ENCODE data around the gene KIF25. TPM values are rescaled to one million over a fixed set of nuclear protein-coding genes. Genes with fewer than 3 reads are reported as not detected.
"Not testable (repeated sequence)": the region's sequence is repeated elsewhere in the genome, so short reads cannot be mapped to it uniquely, and the experiment has no call there.

Gene KIF25
- total and polyA plus RNA-seq, 8 donors: 0.23 to 0.35 (median 0.26) TPM; not detected in 4

DNA sequence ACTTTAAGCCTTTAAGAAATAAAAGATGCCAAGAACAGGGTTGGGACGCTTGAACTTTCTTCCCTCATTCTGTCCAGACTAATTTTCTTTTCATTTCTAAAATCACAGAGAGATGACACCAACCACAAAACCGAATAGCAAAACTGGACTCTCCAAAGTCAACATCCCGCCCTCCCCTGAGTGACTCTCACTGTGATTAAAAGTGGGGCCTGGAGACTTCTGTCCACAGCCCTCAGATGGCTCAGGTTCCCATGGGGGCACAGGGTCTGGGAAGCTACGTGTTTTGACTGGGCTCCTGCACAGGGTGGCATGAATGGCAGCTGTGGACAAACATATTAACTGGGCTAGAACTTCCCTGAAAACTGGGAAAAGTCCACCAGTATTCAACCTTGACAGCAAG, 75.3 kb downstream of the KIF25 start:
- 65 to 69% methylated on average over 4 of the region's 4 CpGs for WGBS, 2 donors
- intact Hi-C loops (cut with DNase I): loop anchor here in 1 of 3 donors (5.0 kb wide), 1 partner anchor 55 kb away; no protein-coding TSS in a partner anchor
- no peak for ATAC-seq

DNA sequence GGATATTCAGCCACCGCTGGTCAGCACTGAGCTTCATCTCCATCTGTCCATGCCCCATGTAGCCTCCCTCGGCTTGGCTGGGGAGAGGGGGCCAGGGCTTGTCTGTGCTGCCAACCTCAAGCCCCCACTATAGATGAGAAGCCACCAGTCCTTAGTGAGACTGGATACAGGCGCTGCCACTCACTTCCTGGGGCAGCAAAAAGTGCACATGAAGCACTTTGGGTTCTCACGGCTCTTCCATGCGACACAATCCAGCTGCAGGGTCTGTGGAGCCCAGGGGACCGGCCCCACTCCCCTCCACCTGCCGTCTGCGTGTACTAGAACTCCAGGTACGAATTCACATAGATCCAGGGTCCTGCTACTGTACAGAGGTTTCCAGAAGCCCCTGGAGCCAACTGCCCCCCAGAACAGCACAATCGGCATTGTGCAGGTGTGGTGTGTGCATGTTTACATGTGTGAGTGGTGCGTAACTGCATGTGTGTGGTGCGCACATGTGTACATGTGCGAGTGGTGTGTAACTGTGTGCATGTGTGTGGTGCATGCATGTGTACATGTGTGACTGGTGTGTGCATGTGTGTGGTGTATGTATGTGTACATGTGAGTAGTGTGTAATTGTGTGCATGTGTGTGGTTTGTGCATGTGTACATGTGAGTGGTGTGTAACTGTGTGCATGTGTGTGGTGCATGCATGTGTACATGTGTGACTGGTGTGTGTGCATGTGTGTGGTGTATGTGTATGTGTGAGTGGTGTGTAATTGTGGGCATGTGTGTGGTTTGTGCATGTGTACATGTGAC, 76.7 kb downstream of the KIF25 start:
- ATAC-seq: no peak
- WGBS, 2 donors: 64 to 70% methylated on average over 13 of the region's 13 CpGs

More for the DNA sequence above, 75.3 kb downstream of the KIF25 start:
- no peaks in the 10 kb centered on the region for H3K36me3 ChIP-seq
- no peak overlapping the region for H3K4me3 ChIP-seq
- H3K27ac ChIP-seq: no peak overlapping the region
- no peaks in the 10 kb centered on the region for H3K9me3 ChIP-seq
- TF ChIP-seq, protein P1, sequence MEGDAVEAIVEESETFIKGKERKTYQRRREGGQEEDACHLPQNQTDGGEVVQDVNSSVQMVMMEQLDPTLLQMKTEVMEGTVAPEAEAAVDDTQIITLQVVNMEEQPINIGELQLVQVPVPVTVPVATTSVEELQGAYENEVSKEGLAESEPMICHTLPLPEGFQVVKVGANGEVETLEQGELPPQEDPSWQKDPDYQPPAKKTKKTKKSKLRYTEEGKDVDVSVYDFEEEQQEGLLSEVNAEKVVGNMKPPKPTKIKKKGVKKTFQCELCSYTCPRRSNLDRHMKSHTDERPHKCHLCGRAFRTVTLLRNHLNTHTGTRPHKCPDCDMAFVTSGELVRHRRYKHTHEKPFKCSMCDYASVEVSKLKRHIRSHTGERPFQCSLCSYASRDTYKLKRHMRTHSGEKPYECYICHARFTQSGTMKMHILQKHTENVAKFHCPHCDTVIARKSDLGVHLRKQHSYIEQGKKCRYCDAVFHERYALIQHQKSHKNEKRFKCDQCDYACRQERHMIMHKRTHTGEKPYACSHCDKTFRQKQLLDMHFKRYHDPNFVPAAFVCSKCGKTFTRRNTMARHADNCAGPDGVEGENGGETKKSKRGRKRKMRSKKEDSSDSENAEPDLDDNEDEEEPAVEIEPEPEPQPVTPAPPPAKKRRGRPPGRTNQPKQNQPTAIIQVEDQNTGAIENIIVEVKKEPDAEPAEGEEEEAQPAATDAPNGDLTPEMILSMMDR (IDR thresholded peaks at IDR 0.05): no peak
- no peaks in the 10 kb centered on the region for H3K4me1 ChIP-seq
- DNase-seq: no peak
- H3K27me3 ChIP-seq: no peaks in the 10 kb centered on the region
- no peak for FAIRE-seq

DNA sequence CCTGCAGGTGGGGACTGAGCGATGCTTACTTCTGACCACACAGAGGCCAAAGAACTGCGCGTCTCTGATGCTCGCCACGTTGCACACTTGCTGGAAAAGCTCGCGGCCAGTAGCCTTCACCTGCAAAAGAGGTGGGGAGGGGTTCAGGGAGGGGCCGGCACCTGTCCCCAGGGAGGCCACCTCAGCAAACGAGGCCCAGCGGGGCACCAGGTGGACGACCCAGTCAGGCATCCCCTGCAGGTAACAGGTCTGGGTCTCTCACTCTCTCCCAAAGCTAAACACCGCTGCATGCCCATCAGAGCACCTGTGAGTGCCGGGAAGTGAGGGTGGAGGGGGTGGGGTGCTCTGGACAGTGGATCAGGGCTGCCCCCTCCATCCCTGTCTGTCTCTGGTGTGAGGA, 77.7 kb downstream of the KIF25 start:
- intact Hi-C loops (cut with DNase I): no loop called here
- H3K27me3 ChIP-seq: no peaks in the 10 kb centered on the region
- TF ChIP-seq, protein P1 (IDR thresholded peaks at IDR 0.05): no peak
- ATAC-seq: no peak
- H3K4me1 ChIP-seq: no peaks in the 10 kb centered on the region
- no peak overlapping the region for H3K27ac ChIP-seq
- no peak for DNase-seq
- H3K4me3 ChIP-seq: no peak overlapping the region
- no peak for FAIRE-seq
- H3K9me3 ChIP-seq: no peaks in the 10 kb centered on the region
- no peaks in the 10 kb centered on the region for H3K36me3 ChIP-seq
- 74 to 75% methylated on average over 13 of the region's 13 CpGs for WGBS, 2 donors

More for the DNA sequence above, 76.7 kb downstream of the KIF25 start:
- H3K27me3 ChIP-seq: no peaks in the 10 kb centered on the region
- no peaks in the 10 kb centered on the region for H3K4me1 ChIP-seq
- no peaks in the 10 kb centered on the region for H3K36me3 ChIP-seq
- no peak overlapping the region for H3K4me3 ChIP-seq
- no peak for DNase-seq
- intact Hi-C loops (cut with DNase I): loop anchor here in 1 of 3 donors (5.0 kb wide), 1 partner anchor 53 kb away; no protein-coding TSS in a partner anchor
- TF ChIP-seq, protein P1 (IDR thresholded peaks at IDR 0.05): no peak
- FAIRE-seq: no peak
- H3K9me3 ChIP-seq: no peaks in the 10 kb centered on the region
- no peak overlapping the region for H3K27ac ChIP-seq

DNA sequence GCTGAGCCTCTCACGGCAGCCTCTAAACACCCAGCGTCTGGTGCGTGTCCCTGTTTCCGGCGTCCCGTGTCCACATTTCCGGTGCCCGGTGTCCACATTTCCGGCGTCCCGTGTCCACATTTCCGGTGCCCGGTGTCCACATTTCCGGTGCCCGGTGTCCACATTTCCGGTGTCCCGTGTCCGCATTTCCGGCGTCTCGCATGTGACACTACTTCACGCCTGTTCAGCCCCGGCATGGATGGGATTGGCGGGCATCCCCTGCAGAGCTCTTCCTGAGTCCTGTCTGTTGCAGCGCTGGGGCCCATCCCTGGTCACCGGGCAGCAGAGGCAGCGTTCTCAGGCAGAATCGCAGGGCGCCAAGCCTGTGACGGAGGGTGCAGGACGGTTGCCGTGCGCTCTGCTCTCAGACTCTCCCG, 78.3 kb downstream of the KIF25 start:
- ATAC-seq (no peak), DNase-seq (no peak), FAIRE-seq (no peak)
- H3K27me3 ChIP-seq: no peaks in the 10 kb centered on the region
- H3K36me3 ChIP-seq: no peaks in the 10 kb centered on the region
- no peaks in the 10 kb centered on the region for H3K9me3 ChIP-seq
- H3K4me3 ChIP-seq: no peak overlapping the region
- no peaks in the 10 kb centered on the region for H3K4me1 ChIP-seq
- TF ChIP-seq, protein P1 (IDR thresholded peaks at IDR 0.05): no peak
- no peak overlapping the region for H3K27ac ChIP-seq
- 85 to 86% methylated on average over 24 to 34 of the region's 34 CpGs for WGBS, 2 donors
- intact Hi-C loops (cut with DNase I): no loop called here

DNA sequence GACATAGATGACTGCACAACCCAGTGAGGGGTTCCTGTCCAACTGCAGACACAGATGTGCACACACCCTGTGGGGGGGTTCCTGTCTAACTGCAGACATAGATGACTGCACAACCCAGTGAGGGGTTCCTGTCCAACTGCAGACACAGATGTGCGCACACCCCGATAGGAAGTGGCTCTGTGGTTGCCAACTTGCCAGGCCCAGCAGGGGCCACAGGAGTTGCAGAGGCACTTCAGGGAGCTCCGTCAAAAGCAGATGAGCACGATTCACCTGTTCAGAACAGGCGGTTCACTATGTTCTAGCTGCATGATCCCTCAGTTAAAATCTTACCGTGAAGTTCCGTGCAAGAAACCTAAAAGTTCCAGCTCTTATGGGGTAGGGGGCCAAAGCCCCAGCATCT, 79.9 kb downstream of the KIF25 start:
- DNase-seq; H3K4me1 ChIP-seq; intact Hi-C loops (cut with DNase I); H3K4me3 ChIP-seq; H3K27me3 ChIP-seq; H3K9me3 ChIP-seq; H3K27ac ChIP-seq; H3K36me3 ChIP-seq; FAIRE-seq; ATAC-seq: not testable (repeated sequence)
- 89 to 92% methylated on average over 7 of the region's 7 CpGs for WGBS, 2 donors

All from pancreas (tissue), 10 donors.